Activated naive CD4-positive, alpha-beta T cell treated with anti-CD3 and anti-CD28 coated beads, Interleukin-2, amount 50 U/mL, for 72 hours (primary cell): ENCODE measurements around the gene ERFL. TPM values are rescaled to one million over a fixed set of nuclear protein-coding genes. Genes with fewer than 3 reads are reported as not detected.
A peak's percentile ranks its signal among the peaks of the same experiment; 100 is the strongest.
"Not testable (repeated sequence)": the region's sequence is repeated elsewhere in the genome, so short reads cannot be mapped to it uniquely, and the experiment has no call there.

Experiments
- ATAC-seq, 2 donors: fragments of 150-1000 bp; cut with Tn5 transposase; 2 replicates each; pipeline ENCODE4 v1.10.0; 2021; ENCODE audit warnings: mild to moderate bottlenecking in 2 of 2, moderate library complexity in 2 of 2
- DNase-seq, 2 donors: peaks; one replicate each; pipeline ENCODE4 v3.0.0; 2021 to 2022; ENCODE audit warnings: low spot score in 2 of 2
- H3K27ac Mint-ChIP-seq, 2 donors: one replicate each; pipeline ENCODE4 v1.8.0; 2022; ENCODE audit warnings: mild to moderate bottlenecking in 2 of 2, mixed read lengths in 2 of 2
- H3K36me3 Mint-ChIP-seq, 2 donors: one replicate each; pipeline ENCODE4 v1.8.0; 2022; ENCODE audit warnings: mixed read lengths in 2 of 2
- H3K9me3 Mint-ChIP-seq, 2 donors: one replicate each; pipeline ENCODE4 v1.8.0; 2022; ENCODE audit warnings: mixed read lengths in 2 of 2
- total RNA-seq, 2 donors: library from RNA; stranded (reverse); gene quantifications; one replicate each; pipeline ENCODE4 v1.2.3, GENCODE V29; 2022

ERFL gene
- total RNA-seq, 2 donors from 2014 or later = 1.7 to 2.9 TPM

GRCh38 chr19:41955521-41955920 lies 27.3 kb upstream of the ERFL start:
- H3K27ac Mint-ChIP-seq = no peak overlapping the region
- no peak for ATAC-seq
- H3K9me3 Mint-ChIP-seq = no peaks in the 10 kb centered on the region
- no peaks in the 10 kb centered on the region for H3K36me3 Mint-ChIP-seq
- no peak for DNase-seq

DNA sequence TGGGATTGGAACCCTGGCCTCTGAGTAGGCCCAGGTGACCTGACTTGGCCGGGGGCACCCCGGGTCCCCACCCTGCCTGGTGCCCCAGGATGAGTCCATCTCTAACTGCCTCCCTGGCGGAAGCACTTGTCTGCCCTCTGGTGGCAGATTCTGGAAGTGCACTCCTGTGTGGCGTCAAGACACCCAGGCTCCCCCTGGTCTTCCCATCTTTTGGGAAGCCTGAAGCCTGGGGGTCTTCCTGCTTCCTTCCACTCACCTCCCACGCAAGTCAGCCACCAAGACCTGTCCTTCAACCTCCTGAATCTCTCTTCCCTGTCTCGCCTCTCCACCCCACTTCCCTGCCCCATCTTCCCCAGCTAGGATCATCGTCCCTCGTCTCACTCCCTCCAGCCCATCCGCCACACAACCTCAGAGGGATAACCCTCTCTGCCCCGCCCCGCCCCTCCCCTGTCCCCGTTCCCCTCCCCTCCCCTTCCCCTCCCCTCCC lies 23.5 kb upstream of the ERFL start:
- ATAC-seq = peak; percentile 87 to 88
- DNase-seq = peak; percentile 83 to 97
- Mint-ChIP-seq H3K36me3 (no peaks in the 10 kb centered on the region), H3K9me3 (no peaks in the 10 kb centered on the region), H3K27ac (peak overlapping the region; percentile 68 to 89)

GRCh38 chr19:41947091-41947490 lies 18.8 kb upstream of the ERFL start:
- ATAC-seq = no peak

GRCh38 chr19:41945135-41945766 lies 17.0 kb upstream of the ERFL start:
- no peaks in the 10 kb centered on the region for H3K9me3 Mint-ChIP-seq
- peaks cover 0 to 5% of the 10 kb centered on the region in 2 donors for H3K36me3 Mint-ChIP-seq
- H3K27ac Mint-ChIP-seq = peak overlapping the region; percentile 83 to 96
- ATAC-seq (peak; percentile 92 to 96), DNase-seq (peak; percentile 80 to 91)

More at GRCh38 chr19:41947091-41947490, 18.8 kb upstream of the ERFL start:
- no peaks in the 10 kb centered on the region for H3K9me3 Mint-ChIP-seq
- DNase-seq = no peak
- peak overlapping the region; percentile 70 to 73 for H3K27ac Mint-ChIP-seq
- peaks cover 0 to 5% of the 10 kb centered on the region in 2 donors for H3K36me3 Mint-ChIP-seq

DNA sequence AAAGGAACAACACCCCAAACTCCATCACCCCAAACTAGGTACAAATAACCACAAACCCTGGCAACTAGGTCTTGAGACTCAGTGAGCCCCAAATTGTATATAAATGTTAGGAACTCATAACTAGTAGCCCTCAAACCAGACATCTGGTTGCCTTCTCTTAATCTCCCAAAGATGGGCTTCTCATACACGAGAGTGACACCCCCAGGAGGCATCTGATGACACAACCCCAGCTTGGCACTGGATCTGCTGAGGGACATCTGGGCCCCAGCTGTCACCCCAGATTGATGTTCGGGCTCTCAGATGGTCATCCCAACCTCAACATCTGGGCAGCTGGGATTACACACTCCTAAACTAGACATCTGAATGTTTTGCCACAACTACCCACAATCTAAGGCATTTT lies 16.1 kb upstream of the ERFL start:
- no peak for ATAC-seq
- DNase-seq = no peak
- H3K9me3 Mint-ChIP-seq = no peaks in the 10 kb centered on the region
- peak overlapping the region; percentile 65 to 83 for H3K27ac Mint-ChIP-seq
- peaks cover 0 to 5% of the 10 kb centered on the region in 2 donors for H3K36me3 Mint-ChIP-seq

DNA sequence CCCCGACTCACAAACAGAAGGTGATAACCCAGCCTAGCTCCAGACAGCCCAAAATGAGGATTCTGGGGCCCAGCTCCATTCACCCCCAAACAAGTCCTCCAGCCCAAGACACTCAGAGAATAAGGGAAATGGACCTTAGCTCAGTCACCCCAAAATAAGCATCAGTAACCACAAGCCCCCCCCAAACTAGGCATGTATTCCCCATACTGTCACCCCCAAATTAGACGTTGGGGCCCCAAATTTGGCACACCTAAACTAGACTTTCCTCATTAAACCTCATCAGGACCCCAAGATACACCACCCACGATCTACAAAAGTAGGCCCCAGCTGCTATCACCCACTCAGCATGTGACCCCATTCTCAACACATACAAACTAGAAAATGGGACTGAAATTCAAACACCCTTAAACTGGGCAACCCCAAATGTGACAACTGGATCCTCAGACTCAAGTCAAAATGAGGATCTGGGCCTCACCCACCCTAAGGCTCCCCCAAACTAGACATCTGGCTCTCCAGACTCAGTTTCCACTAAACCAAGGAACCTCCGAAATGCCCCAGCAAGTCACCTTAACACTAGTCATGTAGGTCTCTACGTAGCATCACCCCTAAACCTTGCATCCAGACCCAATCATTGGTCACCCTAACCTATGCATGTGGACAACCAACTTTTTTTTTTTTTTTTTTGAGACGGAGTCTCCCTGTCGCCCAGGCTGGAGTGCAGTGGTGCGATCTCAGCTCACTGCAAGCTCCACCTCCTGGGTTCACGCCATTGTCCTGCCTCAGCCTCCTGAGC lies 13.4 kb upstream of the ERFL start:
- H3K36me3 Mint-ChIP-seq = peaks cover 0 to 5% of the 10 kb centered on the region in 2 donors
- ATAC-seq = no peak
- DNase-seq = no peak
- H3K9me3 Mint-ChIP-seq = no peaks in the 10 kb centered on the region
- peak overlapping the region; percentile 24 to 88 for H3K27ac Mint-ChIP-seq

GRCh38 chr19:41940731-41941409 lies 12.6 kb upstream of the ERFL start:
- ATAC-seq = no peak
- Mint-ChIP-seq H3K9me3 (no peaks in the 10 kb centered on the region), H3K27ac (peak overlapping the region; percentile 48 to 88), H3K36me3 (peaks cover 0 to 5% of the 10 kb centered on the region in 2 donors)
- DNase-seq = no peak

DNA sequence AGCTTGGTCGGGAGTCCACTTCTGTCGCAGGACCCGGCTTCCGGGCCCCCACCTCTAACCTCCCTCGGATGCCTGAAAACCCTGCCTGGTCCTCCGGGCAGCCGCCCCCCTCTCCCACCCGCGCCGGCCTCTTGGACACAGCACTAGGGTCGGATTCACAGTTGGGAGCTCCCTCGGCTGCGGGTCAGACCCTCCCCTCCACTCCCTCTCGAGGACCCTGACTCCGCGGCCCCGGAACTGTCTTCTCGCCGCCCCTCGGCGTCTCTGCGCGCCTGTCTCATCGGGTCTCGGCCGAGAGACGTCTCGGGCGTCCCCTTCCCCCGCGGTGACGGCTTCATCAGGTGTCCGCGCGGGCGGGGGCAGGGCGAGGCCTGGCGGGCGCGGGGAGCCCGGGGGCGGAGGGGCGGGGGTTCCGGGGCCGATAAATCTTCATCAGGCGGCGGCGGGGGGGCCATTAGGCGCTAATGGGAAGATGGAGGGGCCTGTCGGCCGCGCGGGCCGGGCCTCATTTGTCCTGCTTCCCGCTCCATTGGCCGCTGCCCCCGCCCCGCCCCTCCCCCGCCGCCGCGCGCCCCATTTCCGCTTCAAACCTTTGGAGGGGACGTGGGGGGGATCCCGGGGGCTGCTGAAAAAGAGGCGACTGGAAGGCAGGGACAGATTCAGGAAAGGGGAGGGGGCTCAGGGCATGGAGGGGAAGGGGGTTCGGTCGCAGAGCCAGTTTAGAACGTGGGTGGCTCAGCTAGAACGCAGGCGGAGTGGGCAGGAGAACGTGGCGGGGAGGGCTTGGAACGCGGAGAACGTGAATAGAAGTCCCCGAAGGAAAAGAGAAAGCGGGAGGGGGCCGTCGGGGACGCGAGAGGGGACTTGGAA lies 11.8 kb upstream of the ERFL start:
- ATAC-seq = peak; percentile 23 to 40
- peak in 1 of 2 donors; percentile 41 for DNase-seq
- Mint-ChIP-seq H3K9me3 (no peaks in the 10 kb centered on the region), H3K27ac (peak overlapping the region; percentile 48 to 79), H3K36me3 (peaks cover 0 to 5% of the 10 kb centered on the region in 2 donors)

GRCh38 chr19:41939209-41939608 lies 11.0 kb upstream of the ERFL start:
- H3K27ac Mint-ChIP-seq, ATAC-seq: not testable (repeated sequence)

DNA sequence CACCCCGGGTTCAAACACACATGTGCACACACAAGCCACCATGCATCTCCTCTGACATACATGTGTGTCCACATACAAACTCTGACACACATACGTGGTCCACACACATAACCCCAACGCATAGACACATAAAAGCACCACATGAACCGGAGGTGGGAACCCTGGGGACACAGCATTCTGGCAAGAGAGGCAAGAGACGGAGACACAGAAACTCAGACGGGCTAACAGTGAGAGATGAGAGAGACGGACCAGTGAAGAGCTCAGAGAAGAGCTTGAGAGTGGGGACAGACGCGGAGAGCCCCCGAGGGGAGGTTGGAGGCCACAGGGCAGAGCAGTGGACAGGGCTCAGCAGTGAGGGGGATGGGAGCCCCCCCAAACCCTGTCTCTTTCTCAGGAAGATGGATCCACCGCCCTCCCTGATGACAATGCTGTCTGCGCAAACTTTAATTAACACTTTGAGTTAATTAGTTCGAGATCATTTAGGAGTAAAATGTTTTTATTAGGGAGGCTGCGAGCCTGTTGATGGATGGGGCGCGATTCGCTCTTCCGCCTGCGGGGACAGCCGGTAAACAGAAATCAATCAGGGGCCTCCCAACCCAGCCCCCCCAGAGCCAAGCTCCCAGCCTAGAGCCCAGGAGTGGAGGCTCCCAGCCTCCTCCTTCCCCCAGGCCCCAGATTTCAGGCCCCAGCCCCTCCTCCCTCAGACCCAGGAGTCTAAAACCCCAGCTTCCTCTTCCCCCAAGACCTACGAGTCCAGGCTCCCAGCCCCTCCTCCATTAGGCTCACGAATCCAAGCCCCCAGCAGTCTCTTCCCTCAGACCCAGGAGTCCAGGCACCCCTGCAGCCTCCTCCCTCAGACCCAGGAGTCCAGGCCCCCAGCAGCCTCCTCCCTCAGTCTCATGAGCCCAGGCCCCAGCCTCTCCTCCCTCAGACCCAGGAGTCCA lies 9.5 kb upstream of the ERFL start:
- ATAC-seq (no peak), DNase-seq (no peak)
- Mint-ChIP-seq H3K27ac (peak overlapping the region in 1 of 2 donors; percentile 3), H3K36me3 (peaks cover 0 to 2% of the 10 kb centered on the region in 2 donors), H3K9me3 (no peaks in the 10 kb centered on the region)

More at GRCh38 chr19:41939209-41939608, 11.0 kb upstream of the ERFL start:
- not testable (repeated sequence) for DNase-seq, H3K9me3 Mint-ChIP-seq, H3K36me3 Mint-ChIP-seq

DNA sequence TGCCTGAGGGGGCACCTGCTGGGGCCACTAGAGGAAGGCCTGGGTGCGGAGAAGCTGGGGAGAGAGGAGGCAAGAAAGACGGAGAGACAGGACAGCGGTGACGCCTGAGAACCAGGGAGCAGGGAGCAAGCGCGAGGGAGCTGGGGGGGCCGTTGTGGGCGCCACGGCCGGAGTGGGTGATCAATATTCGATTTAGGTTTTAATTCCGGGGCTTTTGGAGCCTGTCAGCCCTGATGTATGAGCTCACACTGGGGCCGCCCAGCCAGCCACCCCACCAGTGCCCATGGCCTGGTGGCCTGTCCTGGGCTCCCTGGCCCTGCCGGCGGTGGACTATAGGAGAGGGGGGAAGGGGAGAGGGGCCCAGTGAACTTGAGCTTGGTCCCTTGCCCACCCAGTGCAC lies 8.7 kb upstream of the ERFL start:
- ATAC-seq = no peak

DNA sequence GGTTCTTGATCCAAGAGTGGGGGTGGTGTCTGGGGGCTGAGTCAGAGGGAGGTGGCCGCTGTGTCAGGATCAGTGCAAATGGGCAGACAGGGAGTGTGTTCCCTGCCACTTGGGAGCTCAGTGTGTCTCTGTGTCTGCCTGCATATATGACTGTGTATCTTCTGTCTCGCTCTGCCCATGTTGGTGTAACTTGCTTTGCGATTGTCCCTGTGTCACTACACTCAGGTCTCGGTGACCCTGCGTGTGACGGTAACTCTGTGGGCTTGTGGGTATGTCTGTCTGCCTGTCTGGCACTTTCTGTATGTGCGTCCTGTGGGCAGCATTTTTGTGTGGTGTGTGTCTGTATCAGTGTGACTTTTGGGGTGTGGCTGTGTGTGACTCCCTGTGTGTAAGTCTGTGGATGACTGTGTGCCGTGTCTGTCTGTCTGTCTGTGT lies 8.2 kb upstream of the ERFL start:
- no peaks in the 10 kb centered on the region for H3K9me3 Mint-ChIP-seq
- peak overlapping the region in 1 of 2 donors; percentile 28 for H3K27ac Mint-ChIP-seq
- DNase-seq (no peak), ATAC-seq (peak; percentile 30 to 53)
- H3K36me3 Mint-ChIP-seq = no peaks in the 10 kb centered on the region

More for the DNA sequence above, 8.7 kb upstream of the ERFL start:
- DNase-seq = no peak
- Mint-ChIP-seq H3K9me3 (no peaks in the 10 kb centered on the region), H3K27ac (peak overlapping the region in 1 of 2 donors; percentile 28), H3K36me3 (no peaks in the 10 kb centered on the region)

DNA sequence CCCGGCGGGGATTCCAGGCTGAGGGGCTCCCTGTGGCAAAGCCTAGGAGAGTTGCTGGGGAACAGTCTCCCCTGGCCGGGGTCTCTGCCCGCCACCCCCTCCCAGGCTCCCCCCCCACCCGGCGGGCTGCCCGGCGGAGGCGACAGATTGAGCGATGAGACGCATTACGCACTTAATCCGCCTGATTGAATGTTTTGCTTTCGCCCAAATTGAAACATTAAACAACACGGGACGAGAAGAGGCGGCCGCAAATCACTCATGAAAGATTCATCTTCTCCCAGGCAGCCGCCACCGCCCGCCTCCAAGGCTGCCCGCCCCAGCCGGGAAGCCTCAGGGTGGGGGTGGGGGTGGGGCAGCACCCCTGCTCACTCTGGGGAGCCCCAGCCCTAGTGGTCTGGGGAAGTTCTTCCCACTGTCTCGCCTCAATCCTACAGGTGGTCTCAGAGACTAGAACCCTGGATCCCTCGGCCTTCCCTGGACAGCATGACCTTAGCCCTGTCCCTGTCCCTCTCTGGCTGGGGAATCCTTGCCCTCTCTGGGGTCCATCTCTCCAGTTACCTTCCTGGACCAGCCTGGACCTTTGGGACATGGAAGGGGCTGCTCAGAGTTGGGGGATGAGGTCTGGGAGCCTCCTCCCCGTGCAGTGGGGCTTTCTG lies 7.6 kb upstream of the ERFL start:
- ATAC-seq = peak in 1 of 2 donors; percentile 11
- no peaks in the 10 kb centered on the region for H3K9me3 Mint-ChIP-seq
- DNase-seq = no peak
- H3K36me3 Mint-ChIP-seq = no peaks in the 10 kb centered on the region
- H3K27ac Mint-ChIP-seq = peak overlapping the region in 1 of 2 donors; percentile 81

GRCh38 chr19:41934849-41935374 lies 6.7 kb upstream of the ERFL start:
- Mint-ChIP-seq H3K27ac (peak overlapping the region; percentile 15 to 81), H3K36me3 (no peaks in the 10 kb centered on the region), H3K9me3 (no peaks in the 10 kb centered on the region)
- DNase-seq (peak; percentile 77 to 88), ATAC-seq (peak; percentile 76 to 87)
